NCI-H187 treated with DMSO at 0.1 percent for 48 hours (cell line): ENCODE data around the gene CAMTA2.
"Not testable (repeated sequence)": the region's sequence is repeated elsewhere in the genome, so short reads cannot be mapped to it uniquely, and the experiment has no call there.

Experiments used
- DNase-seq: peaks from one replicate; lab custom pipeline; 2025; lab: John Stamatoyannopoulos, UW

The CAMTA2 gene, protein sequence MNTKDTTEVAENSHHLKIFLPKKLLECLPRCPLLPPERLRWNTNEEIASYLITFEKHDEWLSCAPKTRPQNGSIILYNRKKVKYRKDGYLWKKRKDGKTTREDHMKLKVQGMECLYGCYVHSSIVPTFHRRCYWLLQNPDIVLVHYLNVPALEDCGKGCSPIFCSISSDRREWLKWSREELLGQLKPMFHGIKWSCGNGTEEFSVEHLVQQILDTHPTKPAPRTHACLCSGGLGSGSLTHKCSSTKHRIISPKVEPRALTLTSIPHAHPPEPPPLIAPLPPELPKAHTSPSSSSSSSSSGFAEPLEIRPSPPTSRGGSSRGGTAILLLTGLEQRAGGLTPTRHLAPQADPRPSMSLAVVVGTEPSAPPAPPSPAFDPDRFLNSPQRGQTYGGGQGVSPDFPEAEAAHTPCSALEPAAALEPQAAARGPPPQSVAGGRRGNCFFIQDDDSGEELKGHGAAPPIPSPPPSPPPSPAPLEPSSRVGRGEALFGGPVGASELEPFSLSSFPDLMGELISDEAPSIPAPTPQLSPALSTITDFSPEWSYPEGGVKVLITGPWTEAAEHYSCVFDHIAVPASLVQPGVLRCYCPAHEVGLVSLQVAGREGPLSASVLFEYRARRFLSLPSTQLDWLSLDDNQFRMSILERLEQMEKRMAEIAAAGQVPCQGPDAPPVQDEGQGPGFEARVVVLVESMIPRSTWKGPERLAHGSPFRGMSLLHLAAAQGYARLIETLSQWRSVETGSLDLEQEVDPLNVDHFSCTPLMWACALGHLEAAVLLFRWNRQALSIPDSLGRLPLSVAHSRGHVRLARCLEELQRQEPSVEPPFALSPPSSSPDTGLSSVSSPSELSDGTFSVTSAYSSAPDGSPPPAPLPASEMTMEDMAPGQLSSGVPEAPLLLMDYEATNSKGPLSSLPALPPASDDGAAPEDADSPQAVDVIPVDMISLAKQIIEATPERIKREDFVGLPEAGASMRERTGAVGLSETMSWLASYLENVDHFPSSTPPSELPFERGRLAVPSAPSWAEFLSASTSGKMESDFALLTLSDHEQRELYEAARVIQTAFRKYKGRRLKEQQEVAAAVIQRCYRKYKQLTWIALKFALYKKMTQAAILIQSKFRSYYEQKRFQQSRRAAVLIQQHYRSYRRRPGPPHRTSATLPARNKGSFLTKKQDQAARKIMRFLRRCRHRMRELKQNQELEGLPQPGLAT

GRCh38 chr17:4986951-4987766 is at the start of gene CAMTA2:
CAMTA2 (minus strand) TSS chr17:4987675; CDS start chr17:4986222, 1,453 bp downstream.
- DNase-seq = no peak

DNA sequence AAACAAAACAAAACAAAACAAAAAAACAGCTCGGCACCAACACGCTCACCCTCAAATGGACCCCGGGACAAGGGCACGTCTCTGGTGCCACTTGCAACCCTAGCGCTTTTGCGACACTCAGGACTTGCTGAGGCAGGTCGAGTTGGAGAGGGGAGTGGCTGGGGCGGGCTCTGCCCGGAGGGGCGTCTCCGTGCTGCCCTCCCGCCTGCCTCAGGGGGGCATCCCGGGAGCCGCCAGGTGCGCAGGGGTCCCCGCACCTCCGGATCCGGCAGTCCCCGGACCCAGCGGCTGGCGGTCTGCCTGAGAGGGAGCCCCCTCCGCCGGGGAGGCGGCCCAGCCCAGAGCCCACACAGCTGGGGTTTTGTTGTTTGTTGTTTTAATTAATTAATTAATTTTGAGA is 47.8 kb upstream of the CAMTA2 start, which contains the start of gene SLC52A1:
Gene SLC52A1 (minus strand): TSS at position 112 of the 400 bp plus-strand sequence. CDS start 820 bp downstream, outside the sequence.
- DNase-seq = no peak

- no peak for DNase-seq
Observed at GRCh38 chr17:5034651-5035050, 47.2 kb upstream of the CAMTA2 start.

DNA sequence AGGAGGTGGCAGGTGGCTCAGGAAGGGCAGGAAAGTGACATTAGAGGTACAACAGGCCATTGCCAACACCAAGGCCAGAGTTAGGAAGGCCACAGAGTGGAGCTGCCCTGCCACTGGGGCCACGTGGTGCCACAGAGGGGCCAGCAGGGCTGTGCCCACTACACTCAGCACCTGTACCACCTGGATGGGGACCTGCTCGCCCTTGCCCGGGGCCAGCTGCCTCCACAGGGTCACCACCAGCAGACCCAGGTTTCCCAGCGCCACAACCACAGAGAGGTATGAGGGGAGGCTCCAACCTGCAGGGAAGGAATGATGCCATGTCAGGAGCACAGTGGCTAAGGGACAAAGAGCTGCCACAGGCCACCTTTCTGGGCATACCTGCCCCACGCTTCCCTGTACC is 46.6 kb upstream of the CAMTA2 start:
- DNase-seq = no peak

DNA sequence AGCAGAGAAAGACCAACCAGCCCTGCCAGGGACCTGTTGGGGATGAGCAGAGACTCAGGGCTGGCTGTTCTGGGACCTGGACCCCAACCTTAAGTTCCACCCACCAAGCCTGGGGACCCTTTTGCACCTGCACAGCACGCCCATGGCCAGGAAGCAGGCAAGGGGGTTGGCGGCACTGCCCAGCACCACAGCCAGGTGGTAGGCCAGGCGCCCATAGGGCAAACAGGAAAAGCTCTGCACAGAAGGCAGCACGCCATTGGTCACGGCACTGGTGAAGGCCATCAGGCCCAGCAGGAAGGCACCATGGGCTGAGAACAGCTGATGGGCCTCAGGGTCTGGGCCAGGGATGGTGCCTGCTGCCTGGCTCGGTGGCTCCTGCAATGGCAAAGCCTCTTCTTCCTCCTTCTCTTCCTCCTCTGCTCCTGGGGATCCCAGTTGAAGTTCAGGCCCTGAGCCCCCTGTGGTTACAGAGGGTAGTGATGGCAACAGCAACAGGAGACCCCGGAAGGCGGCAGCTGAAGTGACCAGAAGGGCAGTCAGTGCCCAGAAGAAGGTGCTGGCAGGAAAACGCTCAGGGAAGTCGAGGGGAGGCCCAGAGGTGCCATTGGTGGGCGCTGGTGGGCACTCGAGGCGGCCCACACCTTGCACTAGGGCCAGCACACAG is 46.0 kb upstream of the CAMTA2 start:
- no peak for DNase-seq

- DNase-seq = no peak
Observed at GRCh38 chr17:5032865-5033264, 45.4 kb upstream of the CAMTA2 start.

DNA sequence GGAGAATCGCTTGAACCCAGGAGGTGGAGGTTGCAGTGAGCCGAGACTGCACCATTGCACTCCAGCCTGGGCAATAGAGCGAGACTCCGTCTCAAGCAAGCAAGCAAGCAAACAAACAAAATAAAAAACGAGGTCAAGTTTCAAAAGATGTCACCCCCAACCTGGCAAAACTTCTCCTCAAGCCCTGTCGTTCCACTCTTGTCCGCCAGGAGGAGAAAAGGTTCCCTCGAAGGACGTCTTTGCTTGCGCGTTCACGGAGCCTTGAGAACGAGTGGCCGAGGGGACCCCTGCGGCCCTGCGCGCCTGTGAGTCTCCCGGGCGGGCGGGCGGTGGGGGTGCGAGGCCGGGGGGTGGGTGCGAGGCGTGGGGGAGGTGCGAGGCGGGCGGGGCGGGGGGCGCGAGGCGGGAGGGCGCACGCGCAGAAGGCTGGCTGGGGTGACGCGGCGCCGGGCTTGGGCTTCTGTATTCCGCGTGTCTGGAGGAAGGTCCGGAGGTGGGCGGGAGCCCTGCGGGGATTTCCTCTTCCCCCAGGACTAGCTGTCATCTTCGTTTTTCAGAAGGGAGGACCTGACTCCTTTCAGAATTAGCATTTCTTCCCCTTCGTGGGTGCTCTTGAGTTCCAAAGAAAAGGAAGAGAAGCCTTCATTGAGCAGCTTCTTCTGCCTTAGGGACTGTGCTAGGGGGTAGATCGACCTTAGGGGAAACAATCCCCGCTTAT is 44.0 kb upstream of the CAMTA2 start:
- DNase-seq = no peak

- not testable (repeated sequence) for DNase-seq
Observed at GRCh38 chr17:5030168-5030567, 42.7 kb upstream of the CAMTA2 start.

DNA sequence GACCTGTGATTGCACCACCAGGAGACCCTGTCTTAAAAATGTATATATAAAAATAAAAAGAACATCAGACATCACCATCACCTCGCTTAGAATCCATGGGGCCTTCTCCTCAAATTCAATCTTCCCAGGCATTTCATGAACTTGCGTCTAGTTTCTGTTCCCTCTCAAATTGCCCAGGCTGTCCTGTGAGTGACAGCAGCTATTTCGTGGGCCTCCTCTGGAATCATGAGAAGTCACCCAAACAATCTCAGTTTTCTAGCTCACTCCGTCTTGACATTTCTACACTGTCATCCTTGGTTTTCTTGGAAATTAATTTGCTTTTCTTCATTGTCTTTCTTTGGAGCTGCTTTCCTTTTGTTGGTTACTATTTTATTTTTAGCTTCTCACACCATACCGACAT is 40.4 kb upstream of the CAMTA2 start:
- DNase-seq = no peak

DNA sequence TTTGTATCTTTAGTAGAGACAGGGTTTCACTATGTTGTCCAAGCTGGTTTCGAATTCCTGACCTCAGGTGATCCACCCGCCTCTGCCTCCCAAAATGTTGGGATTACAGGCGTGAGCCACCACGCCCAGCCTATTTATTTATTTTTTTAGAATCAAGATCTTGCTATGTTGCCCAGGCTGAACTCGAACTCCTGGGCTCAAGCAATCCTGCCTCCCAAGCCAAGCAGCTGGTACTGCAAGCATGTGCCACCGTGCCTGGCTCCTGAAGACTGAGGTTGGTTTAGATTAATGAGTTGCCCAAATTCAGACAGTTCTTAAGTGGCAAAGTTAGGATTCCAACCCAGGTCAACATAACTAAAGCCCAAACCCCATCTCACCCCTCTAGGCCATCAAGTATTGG is 39.8 kb upstream of the CAMTA2 start:
- DNase-seq = no peak

GRCh38 chr17:5024604-5025003 is 37.1 kb upstream of the CAMTA2 start:
- DNase-seq = no peak

DNA sequence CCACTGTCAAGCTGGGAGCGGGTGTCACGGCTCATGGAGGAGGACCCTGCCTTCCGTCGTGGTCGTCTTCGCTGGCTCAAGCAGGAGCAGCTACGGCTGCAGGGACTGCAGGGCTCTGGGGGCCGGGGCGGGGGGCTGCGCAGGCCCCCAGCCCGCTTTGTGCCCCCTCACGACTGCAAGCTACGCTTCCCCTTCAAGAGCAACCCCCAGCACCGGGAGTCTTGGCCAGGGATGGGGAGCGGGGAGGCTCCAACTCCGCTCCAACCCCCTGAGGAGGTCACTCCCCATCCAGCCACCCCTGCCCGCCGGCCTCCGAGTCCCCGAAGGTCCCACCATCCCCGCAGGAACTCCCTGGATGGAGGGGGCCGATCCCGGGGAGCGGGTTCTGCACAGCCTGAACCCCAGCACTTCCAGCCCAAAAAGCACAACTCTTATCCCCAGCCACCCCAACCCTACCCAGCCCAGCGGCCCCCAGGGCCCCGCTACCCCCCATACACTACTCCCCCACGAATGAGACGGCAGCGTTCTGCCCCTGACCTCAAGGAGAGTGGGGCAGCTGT is 36.2 kb upstream of the CAMTA2 start:
- no peak for DNase-seq

GRCh38 chr17:5022171-5022711 is 34.8 kb upstream of the CAMTA2 start:
- no peak for DNase-seq

- DNase-seq = no peak
Observed at GRCh38 chr17:5020502-5021023, 33.1 kb upstream of the CAMTA2 start.

DNA sequence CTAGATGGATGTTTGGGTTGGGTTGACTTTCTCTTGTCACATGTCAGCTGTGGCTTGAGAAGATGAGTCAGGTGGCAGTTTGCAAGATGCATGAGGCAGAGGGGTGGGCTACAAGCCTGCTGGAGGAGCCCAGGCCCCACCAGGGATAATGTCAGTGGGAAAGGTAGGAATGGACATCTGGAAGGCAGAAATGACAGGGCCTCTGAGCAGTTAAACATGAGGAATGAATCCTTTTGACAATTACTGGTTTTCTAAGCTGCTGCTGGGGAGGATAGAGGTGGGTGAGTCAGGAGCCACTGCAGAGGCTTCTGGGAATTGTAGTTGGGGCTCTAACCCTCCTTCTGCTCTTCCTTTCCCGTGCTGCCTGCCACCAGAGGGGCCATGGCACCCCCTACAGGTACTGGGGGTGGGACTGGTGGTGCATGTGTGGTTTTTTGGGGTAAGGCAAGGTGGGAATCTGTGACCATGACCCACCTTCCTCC is 32.0 kb upstream of the CAMTA2 start:
- DNase-seq = no peak

GRCh38 chr17:5014357-5014756 is 26.9 kb upstream of the CAMTA2 start:
- DNase-seq = no peak

DNA sequence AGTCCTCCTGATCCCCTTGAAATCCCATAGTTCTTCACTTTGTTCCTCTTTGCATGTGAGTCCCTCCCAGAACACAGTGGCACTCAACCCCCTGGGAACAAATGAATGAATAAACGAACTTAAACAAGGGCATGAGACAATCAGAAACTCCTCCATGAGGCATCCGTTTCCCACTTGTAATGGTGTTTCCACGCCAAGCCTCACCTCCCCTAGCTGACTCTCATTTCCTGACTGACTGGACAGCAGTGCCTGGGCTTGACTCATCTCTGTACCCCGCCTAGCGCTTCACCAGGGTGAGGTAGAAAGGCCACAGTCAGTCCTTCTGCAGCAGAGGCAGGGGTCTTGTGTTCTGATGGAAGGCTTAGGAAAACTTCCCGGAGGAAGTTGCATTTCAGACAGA is 24.5 kb upstream of the CAMTA2 start:
- no peak for DNase-seq

DNA sequence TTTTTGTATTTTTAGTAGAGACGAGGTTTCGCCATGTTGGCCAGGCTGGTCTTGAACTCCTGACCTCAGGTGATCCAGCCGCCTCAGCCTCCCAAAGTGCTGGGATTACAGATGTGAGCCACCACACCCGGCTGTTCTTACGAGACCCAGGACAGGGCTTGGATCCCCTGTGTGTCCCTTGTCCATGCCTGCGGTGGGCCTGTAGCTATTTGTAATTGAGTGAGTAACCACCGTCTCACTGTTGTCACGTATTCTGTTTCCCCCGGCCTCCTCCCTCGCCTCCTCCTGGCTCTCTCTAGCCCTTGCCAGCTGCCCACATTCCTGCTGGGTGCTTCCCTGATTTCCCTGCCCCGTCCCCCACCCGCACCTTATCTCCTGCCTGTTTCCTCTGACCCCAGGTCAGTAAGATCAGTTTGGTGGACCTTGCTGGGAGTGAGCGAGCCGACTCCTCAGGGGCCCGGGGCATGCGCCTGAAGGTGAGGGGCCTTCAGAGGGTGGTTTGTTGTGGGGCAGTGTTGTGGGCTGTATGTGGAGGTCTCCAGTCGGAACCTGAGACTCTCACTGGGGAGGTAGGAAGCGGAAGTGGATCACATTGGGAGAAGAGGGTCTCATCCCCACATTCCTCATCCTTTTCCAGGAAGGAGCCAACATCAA is 15.9 kb upstream of the CAMTA2 start:
- no peak for DNase-seq
